Activated T-cell treated with anti-CD3 and anti-CD28 coated beads, Interleukin-2, amount 50 U/mL, for 72 hours (primary cell): ENCODE results near the gene MOB3A. TPM values are rescaled to one million over a fixed set of nuclear protein-coding genes. Genes with fewer than 3 reads are reported as not detected.

ENCODE experiments used
- total RNA-seq, 2 donors: library from RNA; stranded (reverse); gene quantifications; one replicate each; pipeline ENCODE4 v1.2.3, GENCODE V29; 2022

Gene MOB3A
- total RNA-seq, 2 donors from 2014 or later, result 129 to 134 TPM

Other genes with a start within 250 kb of the MOB3A start
- 10 to 100 TPM; 41.4 to 46.5 TPM for gene REXO1, start 247.8 kb downstream of the MOB3A start, total RNA-seq
- gene KLF16, start 232.7 kb downstream of the MOB3A start, total RNA-seq, result 10 to 100 TPM; 26.4 to 27.5 TPM
- 10 to 100 TPM; 84.2 to 92.1 TPM for gene ABHD17A, start 210.8 kb downstream of the MOB3A start, total RNA-seq
- gene ADAT3, start 190.9 kb downstream of the MOB3A start, total RNA-seq, result 1 to 10 TPM; 4.2 to 4.5 TPM
- gene SCAMP4, start 190.9 kb downstream of the MOB3A start, total RNA-seq, result 10 to 100 TPM; 36.5 to 42.6 TPM
- gene CSNK1G2, start 155.2 kb downstream of the MOB3A start, total RNA-seq, result 10 to 100 TPM; 63.7 to 66.5 TPM
- 10 to 100 TPM; 48.7 to 56.2 TPM for gene BTBD2, start 80.6 kb downstream of the MOB3A start, total RNA-seq
- gene MKNK2, start 45.1 kb downstream of the MOB3A start, total RNA-seq, result 100 to 1,000 TPM; 120 to 121 TPM
- gene IZUMO4, start 589 bp upstream of the MOB3A start, total RNA-seq, result 10 to 100 TPM; 28.5 to 36.9 TPM
- gene AP3D1, start 55.2 kb upstream of the MOB3A start, total RNA-seq, result 100 to 1,000 TPM; 111 to 114 TPM
- 10 to 100 TPM; 50.4 to 55.4 TPM for gene DOT1L, start 67.6 kb upstream of the MOB3A start, total RNA-seq
- 10 to 100 TPM; 67.4 to 92.7 TPM for gene PLEKHJ1, start 140.0 kb upstream of the MOB3A start, total RNA-seq
- gene SF3A2, start 140.5 kb upstream of the MOB3A start, total RNA-seq, result 100 to 1,000 TPM; 146 to 147 TPM
- 1 to 10 TPM; 4.6 to 10.0 TPM for gene AMH, start 153.0 kb upstream of the MOB3A start, total RNA-seq
- gene JSRP1, start 160.1 kb upstream of the MOB3A start, total RNA-seq, result 1 to 10 TPM in 1 of 2 donors, under 1 TPM in 1; 0.72 to 1.6 TPM
- gene PEAK3, start 185.8 kb upstream of the MOB3A start, total RNA-seq, result under 1 TPM in 1 of 2 donors, not detected in 1; 0.09 TPM
- not detected for gene LINGO3, start 211.8 kb upstream of the MOB3A start, total RNA-seq
- gene LSM7, start 232.3 kb upstream of the MOB3A start, total RNA-seq, result 10 to 100 TPM; 74.7 to 84.5 TPM
- 10 to 100 TPM; 52.0 to 55.3 TPM for gene SPPL2B, start 232.4 kb upstream of the MOB3A start, total RNA-seq